Activated CD8-positive, alpha-beta memory T cell treated with anti-CD3 and anti-CD28 coated beads, Interleukin-2, amount 50 U/mL, for 24 hours (primary cell): ENCODE results near the gene STYX.

Experiments used
- DNase-seq: peaks from one replicate; pipeline ENCODE4 v3.0.0-alpha.2; 2020; ENCODE audit errors: extremely low read depth

Gene STYX

GRCh38 chr14:52729925-52730708 is at the start of gene STYX:
TSS of gene STYX (plus strand) at chr14:52730166. CDS start at chr14:52730475, 309 bp downstream.
- peak; percentile 95 for DNase-seq

GRCh38 chr14:52683985-52684520 is 45.9 kb upstream of the STYX start:
- no peak for DNase-seq

GRCh38 chr14:52686176-52686575 is 43.8 kb upstream of the STYX start:
- no peak for DNase-seq

- DNase-seq, result no peak
Measured at GRCh38 chr14:52690983-52691760, 38.8 kb upstream of the STYX start.

- no peak for DNase-seq
Measured at GRCh38 chr14:52692248-52692962, 37.6 kb upstream of the STYX start.

GRCh38 chr14:52693036-52693435 is 36.9 kb upstream of the STYX start:
- DNase-seq, result no peak

GRCh38 chr14:52693532-52693931 is 36.4 kb upstream of the STYX start:
- DNase-seq, result no peak

- DNase-seq, result no peak
Measured at GRCh38 chr14:52694761-52695480, 35.0 kb upstream of the STYX start.

- DNase-seq, result no peak
Measured at GRCh38 chr14:52695481-52696091, 34.4 kb upstream of the STYX start, which contains the start of gene ERO1A. TSS of gene ERO1A (minus strand) at chr14:52695558. CDS start at chr14:52695481, 77 bp downstream.

- no peak for DNase-seq
Measured at GRCh38 chr14:52700701-52701172, 29.2 kb upstream of the STYX start.

GRCh38 chr14:52701223-52701622 is 28.7 kb upstream of the STYX start:
- no peak for DNase-seq

- no peak for DNase-seq
Measured at GRCh38 chr14:52703225-52703624, 26.7 kb upstream of the STYX start.

- no peak for DNase-seq
Measured at GRCh38 chr14:52703664-52704063, 26.3 kb upstream of the STYX start.

GRCh38 chr14:52706286-52706685 is 23.7 kb upstream of the STYX start:
- no peak for DNase-seq

- DNase-seq, result peak; percentile 82
Measured at GRCh38 chr14:52706724-52707706, 23.0 kb upstream of the STYX start, which contains the start of gene PSMC6. TSS of gene PSMC6 (plus strand) at chr14:52707200. CDS start at chr14:52707220, 20 bp downstream.

GRCh38 chr14:52711666-52712065 is 18.3 kb upstream of the STYX start:
- DNase-seq, result no peak

- no peak for DNase-seq
Measured at GRCh38 chr14:52716155-52716554, 13.8 kb upstream of the STYX start.

GRCh38 chr14:52723514-52724359 is 6.2 kb upstream of the STYX start:
- no peak for DNase-seq

- DNase-seq, result no peak
Measured at GRCh38 chr14:52724360-52724644, 5.7 kb upstream of the STYX start.
